Subcutaneous adipose tissue (tissue), 4 donors: ENCODE results near the gene PHLPP1. TPM values are rescaled to one million over a fixed set of nuclear protein-coding genes. Genes with fewer than 3 reads are reported as not detected.

ENCODE experiments used
- total RNA-seq, 4 donors: library from RNA; depleted of rRNA; stranded (reverse); fragments of >200 nt; gene quantifications; one replicate each; pipeline ENCODE4 v1.1.0, GENCODE V29; 2016
- TF ChIP-seq, protein P1 (sequence below): fragments of 450-650 bp; IDR thresholded peaks from one replicate; pipeline ENCODE4 v1.5.1; 2016; ENCODE audit warnings: low read depth, mild to moderate bottlenecking, control low read depth, antibody characterized with exemption, moderate library complexity

Gene PHLPP1
- total RNA-seq, 4 donors from 2014 or later = 9.7 to 28.3 (median 21.2) TPM

DNA sequence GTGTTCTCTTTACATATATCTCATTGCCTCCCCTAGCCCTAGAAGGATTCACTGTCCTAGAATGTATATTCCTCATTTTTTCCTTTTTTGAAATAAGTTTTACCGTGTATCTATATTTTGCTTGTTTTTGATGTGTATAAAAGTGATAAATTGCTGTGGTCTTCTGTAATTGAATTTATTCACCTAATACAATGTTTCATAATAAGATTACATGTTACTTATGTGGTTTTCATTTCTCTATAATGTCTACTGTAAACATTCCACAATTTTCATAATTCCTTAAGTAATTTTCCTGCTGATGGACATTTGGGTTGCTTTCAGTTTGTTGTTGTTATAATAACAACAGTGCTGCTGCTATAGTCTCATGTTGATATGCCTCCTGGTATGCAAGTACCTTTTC is 118.2 kb downstream of the PHLPP1 start:
- TF ChIP-seq, protein P1, sequence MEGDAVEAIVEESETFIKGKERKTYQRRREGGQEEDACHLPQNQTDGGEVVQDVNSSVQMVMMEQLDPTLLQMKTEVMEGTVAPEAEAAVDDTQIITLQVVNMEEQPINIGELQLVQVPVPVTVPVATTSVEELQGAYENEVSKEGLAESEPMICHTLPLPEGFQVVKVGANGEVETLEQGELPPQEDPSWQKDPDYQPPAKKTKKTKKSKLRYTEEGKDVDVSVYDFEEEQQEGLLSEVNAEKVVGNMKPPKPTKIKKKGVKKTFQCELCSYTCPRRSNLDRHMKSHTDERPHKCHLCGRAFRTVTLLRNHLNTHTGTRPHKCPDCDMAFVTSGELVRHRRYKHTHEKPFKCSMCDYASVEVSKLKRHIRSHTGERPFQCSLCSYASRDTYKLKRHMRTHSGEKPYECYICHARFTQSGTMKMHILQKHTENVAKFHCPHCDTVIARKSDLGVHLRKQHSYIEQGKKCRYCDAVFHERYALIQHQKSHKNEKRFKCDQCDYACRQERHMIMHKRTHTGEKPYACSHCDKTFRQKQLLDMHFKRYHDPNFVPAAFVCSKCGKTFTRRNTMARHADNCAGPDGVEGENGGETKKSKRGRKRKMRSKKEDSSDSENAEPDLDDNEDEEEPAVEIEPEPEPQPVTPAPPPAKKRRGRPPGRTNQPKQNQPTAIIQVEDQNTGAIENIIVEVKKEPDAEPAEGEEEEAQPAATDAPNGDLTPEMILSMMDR = no peak

DNA sequence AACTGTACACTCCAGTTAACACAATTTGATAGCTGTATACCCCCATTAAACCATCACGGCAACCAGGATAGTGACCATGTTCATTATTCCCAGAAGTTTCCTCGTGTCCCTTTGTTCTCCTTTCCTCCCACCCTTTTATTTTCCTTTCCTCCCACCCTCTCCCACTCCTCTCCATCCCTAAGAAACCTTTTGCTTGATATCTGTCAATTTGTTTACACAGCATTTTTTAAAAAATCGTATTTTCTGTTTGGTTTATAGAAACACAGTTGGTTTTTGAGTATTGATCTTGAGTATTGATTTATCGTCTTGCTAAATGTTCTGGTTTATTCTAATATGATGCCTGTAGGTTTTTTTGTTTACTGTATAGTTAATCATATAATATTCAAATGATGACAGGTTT is 119.4 kb downstream of the PHLPP1 start:
- TF ChIP-seq, protein P1 = no peak

DNA sequence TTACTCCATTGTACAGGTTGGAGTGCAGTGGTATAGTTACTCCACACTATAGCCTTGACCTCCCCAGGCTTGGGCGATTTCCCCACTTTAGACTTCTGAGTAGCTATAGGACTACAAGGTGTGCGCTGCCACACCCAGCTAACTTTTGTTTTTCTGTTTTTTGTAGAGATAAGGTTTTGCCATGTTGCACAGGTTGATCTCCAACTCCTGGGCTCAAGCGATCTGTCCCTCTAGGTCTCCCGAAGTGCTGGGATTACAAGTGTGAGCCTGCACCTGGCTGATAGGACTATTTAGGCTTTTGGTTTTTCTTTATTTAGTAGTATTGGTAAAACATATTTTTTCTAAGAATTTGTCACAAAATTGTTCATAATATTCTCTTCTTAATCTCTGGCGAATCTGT is 121.7 kb downstream of the PHLPP1 start:
- TF ChIP-seq, protein P1 = no peak

DNA sequence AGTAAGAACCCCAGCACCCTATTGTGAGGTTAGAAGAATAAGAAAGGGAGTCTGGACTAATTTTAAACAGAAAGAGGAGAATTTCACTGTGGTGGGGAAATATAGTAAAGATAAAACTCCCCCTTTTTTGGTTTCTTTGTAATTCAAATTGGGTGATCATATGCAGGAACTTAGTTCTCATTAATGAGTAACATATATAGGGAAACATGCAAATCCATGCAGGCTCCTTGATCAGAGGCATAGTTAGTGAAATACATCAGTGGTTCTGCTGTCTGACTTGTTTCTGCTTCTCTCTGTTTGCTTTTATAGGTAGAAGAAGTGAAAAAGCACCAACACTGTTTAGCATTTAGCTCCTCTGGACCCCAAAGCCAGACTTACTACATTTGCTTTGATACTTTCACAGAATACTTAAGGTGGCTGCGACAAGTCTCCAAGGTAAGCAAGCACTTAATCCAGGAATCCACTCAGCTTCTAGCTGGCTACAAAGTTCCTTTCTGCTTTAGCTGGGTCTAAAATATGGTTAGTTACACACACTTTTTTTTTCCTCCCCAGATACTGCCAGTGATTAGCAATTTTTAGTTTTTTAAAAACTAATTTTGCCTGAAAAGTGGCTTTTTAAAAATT is 123.2 kb downstream of the PHLPP1 start:
- TF ChIP-seq, protein P1 = no peak

DNA sequence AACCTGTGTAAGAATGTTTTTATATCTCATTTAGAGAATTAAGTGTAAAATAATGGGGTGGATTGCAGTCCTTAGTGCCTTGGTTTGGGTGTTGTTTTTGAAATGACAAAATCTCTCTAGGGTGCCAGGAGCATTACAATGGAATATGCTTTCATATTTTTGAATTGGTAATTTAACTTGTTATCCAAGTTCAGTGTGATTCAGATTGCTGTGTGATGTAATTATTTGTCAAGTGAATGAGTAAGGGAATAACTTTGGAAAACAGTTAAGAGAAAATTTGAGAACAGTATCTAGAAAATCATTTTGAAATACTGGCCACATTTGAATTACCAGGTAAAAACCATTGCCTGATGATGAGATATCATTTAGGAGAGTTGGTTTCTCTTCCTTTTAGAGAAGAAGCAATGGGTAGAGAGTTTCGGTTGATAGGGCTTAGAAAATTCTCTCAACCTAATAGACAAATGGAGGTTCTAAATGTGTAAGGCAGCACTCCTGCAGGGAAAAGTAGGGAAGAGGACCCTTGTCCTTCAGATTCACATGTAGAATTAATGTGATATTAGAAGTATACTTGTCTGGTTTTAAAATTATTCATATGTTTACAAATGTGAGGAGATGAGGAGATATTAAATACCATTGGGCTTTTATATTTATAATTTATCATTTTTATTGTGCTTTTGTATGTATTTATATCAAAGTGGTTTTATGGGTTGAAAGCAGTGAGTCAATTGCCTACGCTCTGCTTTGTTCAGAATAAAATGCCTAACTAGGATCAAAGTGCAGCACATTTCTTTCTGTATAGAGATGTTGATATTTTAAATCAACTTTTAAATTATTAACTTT is 124.8 kb downstream of the PHLPP1 start:
- TF ChIP-seq, protein P1 = no peak

DNA sequence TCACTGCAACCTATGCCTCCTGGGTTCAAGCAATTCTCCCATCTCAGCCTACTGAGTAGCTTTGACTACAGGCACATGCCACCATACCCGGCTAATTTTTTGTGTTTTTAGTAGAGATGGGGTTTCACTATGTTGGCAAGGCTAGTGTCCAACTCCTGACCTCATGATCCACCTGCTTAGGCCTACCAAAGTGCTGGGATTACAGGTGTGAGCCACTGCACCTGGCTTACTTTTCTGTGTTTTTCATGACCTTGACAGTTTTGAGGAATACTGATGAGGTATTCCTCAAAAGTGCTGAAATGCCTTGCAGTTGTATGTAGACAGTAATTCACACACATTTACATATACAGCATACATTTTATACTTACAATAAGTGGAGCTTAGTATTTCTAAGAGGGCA is 126.1 kb downstream of the PHLPP1 start:
- TF ChIP-seq, protein P1 = no peak

DNA sequence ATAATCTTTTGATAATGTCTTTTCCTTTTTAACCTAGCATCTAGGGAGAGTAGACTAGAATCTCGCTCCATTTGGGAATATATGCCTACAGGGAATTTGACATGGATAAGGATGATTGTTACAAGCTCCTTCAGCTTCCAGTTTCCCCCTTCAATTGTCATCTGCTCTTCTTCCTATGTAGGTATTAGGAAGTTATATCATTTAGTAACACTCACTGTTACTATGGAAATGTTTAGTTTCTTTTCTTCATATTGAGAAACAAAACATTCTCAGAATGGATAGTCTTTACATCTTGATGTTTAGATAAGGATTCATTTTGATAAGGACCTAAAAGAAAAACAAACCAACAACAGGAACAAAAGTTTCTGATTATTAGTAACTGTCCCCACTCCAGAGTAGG is 127.6 kb downstream of the PHLPP1 start:
- TF ChIP-seq, protein P1 = no peak
